Astrocyte of the spinal cord (primary cell): Measurements from ENCODE around the gene CEP70.
"Not testable (repeated sequence)": the region's sequence is repeated elsewhere in the genome, so short reads cannot be mapped to it uniquely, and the experiment has no call there.

Source experiments
- DNase-seq: peaks from one replicate; pipeline ENCODE4 v3.0.0; 2011; ENCODE audit warnings: low read depth, low spot score
- H3K4me3 ChIP-seq: 2 replicates; pipeline ENCODE4 v1.5.1; 2011; ENCODE audit warnings: low read depth, mild to moderate bottlenecking, low read length, moderate library complexity
- in situ Hi-C: cut with HindIII; loops from 2 replicates; pipeline ENCODE4 v1.10.0; 2017; ENCODE audit warnings: low sequenced_read_pairs
- TF ChIP-seq, protein P1 (sequence below): IDR thresholded peaks from 2 replicates; pipeline ENCODE4 v1.5.1; 2012; ENCODE audit warnings: low read depth, mild to moderate bottlenecking, low read length, inconsistent platforms

The CEP70 gene

DNA sequence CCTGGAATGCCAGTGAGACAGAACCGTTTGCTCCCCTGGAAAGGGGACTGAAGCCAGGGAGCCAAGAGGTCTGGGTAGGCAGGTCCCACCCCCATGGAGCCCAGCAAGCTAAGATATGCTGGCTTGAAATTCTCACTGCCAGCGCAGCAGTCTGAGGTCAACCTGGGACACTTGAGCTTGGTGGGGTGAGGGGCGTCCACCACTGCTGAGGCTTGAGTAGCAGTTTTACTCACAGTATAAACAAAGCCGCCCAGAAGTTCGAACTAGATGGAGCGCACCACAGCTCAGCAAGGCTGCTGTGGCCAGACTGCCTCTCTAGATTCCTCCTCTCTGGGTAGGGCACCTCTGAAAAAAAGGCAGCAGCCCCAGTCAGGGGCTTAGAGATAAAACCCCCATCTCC is 33.6 kb downstream of the CEP70 start:
- in situ Hi-C loops = no loop called here
- no peak overlapping the region for H3K4me3 ChIP-seq
- TF ChIP-seq, protein P1, sequence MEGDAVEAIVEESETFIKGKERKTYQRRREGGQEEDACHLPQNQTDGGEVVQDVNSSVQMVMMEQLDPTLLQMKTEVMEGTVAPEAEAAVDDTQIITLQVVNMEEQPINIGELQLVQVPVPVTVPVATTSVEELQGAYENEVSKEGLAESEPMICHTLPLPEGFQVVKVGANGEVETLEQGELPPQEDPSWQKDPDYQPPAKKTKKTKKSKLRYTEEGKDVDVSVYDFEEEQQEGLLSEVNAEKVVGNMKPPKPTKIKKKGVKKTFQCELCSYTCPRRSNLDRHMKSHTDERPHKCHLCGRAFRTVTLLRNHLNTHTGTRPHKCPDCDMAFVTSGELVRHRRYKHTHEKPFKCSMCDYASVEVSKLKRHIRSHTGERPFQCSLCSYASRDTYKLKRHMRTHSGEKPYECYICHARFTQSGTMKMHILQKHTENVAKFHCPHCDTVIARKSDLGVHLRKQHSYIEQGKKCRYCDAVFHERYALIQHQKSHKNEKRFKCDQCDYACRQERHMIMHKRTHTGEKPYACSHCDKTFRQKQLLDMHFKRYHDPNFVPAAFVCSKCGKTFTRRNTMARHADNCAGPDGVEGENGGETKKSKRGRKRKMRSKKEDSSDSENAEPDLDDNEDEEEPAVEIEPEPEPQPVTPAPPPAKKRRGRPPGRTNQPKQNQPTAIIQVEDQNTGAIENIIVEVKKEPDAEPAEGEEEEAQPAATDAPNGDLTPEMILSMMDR = no peak
- no peak for DNase-seq

DNA sequence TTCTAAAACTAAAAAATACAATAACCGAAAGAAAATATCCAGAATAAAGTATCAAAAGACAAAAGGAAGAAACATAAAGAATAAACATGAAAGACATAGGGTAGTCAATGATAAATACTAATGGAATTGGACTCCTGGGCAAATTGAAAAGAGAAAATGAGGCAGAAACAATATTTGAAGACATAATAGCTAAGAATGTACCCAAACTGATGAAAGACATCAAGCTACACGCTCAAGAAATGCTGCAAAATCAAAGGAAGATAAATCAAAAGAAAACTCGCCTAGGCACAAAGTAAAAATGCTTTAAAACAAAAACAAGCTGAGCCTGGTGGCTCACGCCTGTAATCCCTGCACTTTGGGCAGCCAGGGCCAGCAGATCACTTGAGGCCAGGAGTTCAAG is 34.9 kb downstream of the CEP70 start:
- no peak overlapping the region for H3K4me3 ChIP-seq
- TF ChIP-seq, protein P1 = no peak
- in situ Hi-C loops = no loop called here
- DNase-seq = no peak

DNA sequence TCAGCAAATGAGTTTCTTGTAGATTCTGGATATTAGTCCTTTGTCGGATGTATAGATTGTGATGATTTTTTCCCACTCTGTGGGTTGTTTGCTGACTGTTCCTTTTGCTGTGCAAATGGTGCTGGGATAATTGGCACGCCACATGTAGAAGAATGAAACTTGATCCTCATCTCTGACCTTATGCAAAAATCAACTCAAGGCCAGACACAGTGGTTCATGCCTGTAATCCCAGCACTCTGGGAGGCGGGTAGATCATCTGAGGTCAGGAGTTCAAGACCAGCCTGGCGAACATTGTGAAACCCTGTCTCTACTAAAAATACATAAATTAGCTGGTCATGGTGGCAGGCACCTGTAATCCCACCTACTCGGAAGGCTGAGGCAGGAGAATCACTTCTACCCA is 39.3 kb downstream of the CEP70 start:
- H3K4me3 ChIP-seq, in situ Hi-C loops, DNase-seq: not testable (repeated sequence)

DNA sequence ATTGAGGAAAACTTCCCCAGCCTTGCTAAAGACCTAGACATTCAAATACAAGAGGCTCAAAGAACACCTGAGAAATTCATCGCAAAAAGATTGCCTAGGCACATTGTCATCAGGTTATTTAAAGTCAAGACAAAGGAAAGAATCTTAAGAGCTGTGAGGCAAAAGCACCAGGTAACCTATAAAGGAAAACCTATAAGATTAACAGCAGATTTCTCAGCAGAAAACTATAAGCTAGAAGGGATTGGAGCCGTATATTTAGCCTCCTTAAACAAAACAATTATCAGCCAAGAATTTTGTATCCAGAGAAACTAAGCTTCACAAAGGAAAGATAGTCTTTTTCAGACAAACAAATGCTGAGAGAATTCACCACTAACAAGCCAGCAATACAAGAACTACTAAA is 43.1 kb downstream of the CEP70 start:
- DNase-seq, in situ Hi-C loops, H3K4me3 ChIP-seq: not testable (repeated sequence)

DNA sequence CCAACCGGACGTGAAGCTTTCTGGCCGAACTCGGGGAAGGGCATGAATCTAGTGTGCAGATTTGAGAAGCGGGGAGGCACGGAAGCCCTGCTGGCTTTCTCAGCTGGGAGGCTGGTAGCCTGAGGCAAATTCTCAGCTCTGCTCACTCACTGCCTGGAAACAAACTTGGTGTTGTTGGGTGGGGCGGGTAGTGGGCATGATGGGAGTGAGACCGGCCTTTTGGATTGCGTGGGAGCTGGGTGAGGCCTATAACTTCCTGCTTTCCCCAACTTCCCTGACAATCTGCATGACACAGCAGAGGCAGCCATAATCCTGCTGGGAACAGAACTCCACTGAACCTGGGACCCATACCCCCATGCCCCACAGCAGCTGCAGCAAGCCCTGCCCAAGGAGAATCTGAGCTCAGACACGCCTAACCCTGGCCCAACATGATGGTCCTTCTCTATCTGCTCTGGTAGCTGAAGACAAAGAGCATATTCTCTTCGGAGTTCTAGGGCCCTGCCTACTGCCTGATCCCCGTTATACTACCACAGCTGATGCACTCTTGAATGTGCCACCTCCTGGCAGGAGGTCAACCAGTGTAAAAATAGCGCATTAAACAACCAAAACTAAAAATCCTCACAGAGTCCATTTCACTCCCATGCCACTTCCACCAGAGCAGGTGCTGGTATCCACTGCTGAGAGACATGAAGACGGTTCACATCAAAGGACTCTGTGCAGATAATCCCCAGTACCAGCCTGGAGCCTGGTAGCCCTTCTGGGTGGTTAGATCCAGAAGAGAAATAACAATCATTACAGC is 44.7 kb downstream of the CEP70 start:
- TF ChIP-seq, protein P1 = no peak
- H3K4me3 ChIP-seq = no peak overlapping the region
- no peak for DNase-seq
- in situ Hi-C loops = no loop called here

DNA sequence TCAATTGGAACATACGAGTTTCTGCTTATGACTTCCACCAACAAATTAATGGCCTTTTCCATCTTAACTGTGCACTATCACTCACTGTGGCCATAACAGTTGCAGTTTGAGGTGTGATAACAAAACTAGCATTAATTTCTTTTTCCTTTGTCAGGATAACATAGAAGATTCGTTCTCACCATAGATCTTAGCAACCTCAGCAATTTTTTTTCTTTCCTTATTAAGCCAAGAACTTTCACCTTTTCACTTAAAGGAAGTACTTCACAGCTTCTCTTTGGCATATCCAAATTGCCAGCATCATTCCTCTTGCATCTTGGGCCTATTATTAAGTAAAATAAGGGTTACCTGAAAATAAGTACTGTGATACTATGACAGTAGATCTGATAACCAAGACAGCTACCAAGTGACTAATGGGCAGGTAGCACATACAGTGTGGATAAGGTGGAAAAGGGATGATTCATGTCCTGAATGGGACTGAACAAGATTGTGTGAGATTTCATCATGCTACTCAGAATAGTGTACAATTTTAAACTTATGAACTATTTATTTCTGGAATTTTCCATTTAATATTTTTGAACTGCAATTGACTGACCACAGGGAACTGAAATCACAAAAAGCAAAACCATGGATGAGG is 46.6 kb downstream of the CEP70 start:
- TF ChIP-seq, protein P1 = no peak
- DNase-seq = no peak
- no peak overlapping the region for H3K4me3 ChIP-seq
- in situ Hi-C loops = no loop called here

DNA sequence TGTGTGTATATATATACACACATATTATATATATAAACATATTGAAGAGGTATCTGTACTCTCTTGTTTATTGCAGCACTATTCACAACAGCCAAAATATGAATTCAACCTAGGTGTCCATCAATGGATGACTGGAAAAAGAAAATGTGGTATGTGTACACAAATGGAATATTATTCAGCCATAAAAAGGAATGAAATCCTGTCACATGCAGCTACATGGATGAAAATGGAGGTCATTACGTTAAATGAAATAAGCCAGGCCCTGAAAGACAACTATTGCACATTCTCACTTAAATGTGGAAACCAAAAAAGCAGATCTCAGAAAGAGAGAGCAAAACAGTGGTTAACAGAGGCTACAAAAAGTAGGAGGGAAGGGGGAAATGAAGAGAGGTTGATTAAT is 49.5 kb downstream of the CEP70 start:
- TF ChIP-seq, protein P1 = no peak
- DNase-seq = no peak
- in situ Hi-C loops = no loop called here
- no peak overlapping the region for H3K4me3 ChIP-seq
